IPS DF 19.7 (cell line): ENCODE data around the gene MSMP.

Source experiments
- DNase-seq: peaks from one replicate; pipeline ENCODE4 v3.0.0-alpha.2; 2013; ENCODE audit warnings: low read depth, low spot score

Gene MSMP

GRCh38 chr9:35771534-35771933 is 17.5 kb upstream of the MSMP start:
- no peak for DNase-seq

- DNase-seq: no peak
Observed at GRCh38 chr9:35771075-35771433, 17.0 kb upstream of the MSMP start.

DNA sequence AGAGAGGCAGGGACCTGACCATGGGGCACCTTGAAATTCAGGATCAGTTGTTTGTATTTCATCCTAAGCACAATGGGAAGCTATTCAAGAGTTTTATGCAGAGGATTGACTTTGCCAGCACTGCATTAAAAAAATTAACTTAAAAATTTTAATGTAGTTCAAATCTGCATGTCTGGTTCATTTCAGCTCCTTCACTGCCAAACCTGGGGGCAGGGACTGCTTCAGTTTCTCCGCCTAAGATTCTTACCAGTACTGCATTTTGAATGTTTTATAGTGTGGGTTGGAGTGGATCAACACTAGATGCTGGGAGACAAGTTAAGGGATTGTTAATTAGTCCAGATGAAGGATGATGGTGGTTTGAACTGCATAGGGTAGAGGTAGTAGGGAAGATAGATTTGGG is 15.7 kb upstream of the MSMP start:
- no peak for DNase-seq

DNA sequence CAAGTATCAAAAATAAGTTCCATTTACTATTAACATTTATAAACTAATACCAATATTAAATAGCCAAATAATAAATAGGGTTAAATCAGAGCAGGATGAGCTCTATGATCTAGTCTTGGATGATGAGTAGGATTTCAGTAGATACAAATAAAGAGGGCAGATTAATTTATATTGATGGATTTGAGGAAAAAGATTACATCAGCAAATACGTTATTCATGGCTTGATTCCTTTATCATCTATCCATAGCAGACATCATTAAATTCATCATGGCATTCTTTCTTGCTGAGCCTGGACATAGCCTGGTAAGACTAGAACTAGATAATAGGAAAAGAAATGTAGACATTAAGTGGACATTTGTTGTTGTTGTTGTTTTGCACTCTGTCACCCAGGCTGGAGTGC is 13.4 kb upstream of the MSMP start:
- DNase-seq: no peak

DNA sequence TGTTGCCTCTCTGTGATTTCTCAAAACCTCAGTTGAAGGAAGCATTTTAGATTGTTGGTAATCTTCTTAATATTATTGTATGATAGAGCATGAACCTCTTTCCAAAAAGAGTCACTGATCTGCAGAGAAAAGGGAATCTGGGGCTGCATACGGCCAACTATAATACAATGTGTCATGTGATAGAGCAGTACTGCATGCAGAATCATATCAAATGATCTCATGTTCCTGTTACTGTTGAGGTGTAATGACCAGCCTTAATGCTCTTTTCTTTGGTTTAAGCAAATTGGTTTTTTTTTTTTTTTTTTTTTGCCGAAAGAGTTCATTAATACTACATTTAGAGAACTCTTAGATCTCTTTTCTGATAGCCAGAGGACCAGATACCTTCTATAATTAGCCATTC is 12.9 kb upstream of the MSMP start:
- DNase-seq: no peak

- no peak for DNase-seq
Observed at GRCh38 chr9:35763803-35764202, 9.7 kb upstream of the MSMP start.

- no peak for DNase-seq
Observed at GRCh38 chr9:35763181-35763580, 9.1 kb upstream of the MSMP start.

DNA sequence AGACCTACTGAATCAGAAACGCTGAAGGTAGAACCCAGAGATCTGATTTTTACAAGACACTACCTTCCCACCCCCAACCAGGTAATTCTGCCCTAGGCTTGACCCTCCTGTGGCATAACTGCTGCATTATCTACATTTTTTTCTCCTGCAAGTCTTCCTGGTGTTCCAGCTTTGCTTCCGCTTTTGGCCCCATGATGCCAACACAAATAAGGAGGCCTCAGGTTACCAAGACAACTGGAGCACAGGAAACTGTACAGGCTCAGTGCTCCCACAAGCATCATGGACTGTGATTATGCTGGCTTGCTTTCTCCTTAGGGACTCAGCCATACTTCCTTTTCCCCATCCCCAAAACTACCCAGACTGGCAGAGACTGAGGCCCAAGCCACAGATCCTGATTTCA is 6.6 kb upstream of the MSMP start:
- no peak for DNase-seq

DNA sequence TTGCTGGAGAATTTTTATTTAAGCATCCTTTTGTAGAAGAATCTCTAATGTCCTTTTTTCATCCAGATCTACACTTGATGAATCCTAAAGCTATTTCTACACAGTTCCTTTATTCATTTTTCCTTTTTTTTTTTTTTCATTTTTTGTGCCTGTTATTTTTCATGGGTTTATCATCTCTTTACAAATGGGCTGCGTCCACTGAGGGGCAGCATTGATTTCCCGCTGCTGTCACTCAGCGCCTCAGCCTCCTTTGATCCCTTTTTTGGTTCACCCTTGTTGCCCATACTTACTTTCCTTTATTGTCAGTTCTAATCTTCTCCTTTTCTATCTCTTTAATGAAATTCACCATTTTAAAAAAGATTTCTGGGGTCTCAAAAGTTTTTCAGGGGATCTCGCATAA is 5.7 kb upstream of the MSMP start:
- DNase-seq: no peak

- DNase-seq: no peak
Observed at GRCh38 chr9:35758475-35759050, 4.5 kb upstream of the MSMP start.

GRCh38 chr9:35757892-35758275 is 3.8 kb upstream of the MSMP start:
- DNase-seq: no peak

DNA sequence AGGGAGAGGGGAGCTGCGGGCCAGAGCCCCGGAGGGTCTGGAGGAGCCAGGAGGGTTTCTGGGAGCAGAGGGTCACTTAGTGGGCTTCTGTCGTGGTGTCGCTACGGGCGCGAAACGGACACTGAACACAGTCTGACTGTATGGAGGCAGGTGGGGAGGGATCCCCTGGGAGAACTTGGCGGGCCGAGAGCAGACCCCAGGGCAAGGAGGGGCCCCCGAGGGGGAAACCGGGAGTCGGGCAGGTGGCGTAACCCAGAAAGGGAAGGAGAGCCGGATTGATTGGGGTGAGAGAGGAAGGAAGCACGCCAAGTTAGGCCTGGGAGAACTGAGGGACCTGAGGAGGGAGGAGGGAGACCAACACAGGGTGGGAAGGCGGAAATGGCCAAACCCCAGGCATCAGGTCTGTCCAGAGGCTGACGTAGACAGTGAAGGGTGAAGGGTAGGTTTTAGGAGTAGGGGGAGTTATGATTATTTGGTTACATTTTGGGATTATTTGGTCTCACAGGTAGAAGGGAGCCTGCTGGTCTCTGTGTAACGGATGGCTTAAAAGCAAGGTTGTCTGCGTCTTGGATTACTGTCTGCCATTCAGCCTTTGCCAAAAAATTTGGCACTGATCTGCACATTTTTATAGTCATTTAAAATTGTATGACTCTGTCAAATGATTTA is 3.3 kb upstream of the MSMP start:
- DNase-seq: no peak

DNA sequence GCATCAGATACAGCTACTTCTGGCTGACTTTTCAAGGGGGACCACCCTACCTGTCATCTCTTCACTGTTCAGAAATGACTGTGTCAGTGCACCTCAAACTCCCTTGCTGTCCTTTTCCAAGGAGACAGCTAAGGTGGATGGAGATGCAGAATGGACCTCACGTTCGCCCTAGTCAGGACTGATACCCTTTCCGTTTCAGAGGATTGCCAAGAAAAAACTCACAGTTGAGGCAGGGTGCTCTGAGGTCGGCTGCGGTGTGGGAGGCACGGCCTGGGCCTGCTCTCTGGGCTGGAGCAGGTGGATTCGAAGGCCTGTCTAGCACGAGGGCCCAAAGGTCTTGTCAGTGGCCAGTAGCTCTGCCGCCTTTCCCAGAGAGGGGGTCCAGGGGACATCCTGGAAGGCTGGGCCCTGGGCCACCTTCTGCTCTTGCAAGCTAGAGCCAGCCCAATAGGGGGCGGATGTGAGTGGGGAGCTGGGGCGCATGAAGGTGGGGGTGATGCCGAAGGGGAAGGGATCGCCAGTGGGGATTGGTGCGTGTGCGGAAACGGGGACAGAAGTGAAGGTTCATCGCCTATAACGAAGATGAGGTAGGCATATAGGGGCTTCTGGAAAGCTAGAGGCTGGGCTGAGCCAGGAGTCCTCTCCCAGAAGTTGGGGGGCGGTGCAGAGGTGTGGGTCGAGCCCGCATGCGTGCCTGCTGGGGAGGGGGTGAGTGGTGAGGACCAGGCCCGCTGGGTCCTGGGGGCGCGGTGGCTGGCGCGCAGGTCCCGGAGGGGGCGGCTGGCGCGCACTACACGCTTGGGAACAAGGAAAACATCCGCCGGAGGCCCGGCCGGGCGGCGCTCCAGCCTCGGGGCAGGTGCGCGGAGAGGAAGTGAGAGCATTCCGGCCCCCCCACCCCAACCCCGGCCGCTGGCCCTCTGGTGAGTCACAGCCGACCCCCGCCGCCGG is 2.5 kb upstream of the MSMP start:
- DNase-seq: no peak

DNA sequence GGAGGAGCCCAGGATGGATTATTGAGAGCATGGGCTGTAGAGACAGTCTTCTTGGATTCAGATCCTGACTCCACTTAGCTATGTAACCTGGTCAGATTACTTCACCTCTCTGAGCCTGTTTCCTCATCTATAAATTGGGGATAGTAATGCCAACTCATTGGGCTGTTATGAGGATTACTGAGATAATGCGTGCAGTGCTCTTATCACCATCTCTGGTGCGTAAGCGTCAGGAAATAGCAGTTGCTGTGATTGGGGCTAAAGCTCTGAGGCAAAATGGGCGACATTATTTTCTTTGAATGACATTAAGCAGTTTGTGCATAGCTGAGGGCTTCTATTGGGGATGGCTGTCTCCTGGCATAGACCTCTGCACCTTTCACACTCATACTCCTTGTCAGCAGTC is 995 bp upstream of the MSMP start:
- DNase-seq: no peak

DNA sequence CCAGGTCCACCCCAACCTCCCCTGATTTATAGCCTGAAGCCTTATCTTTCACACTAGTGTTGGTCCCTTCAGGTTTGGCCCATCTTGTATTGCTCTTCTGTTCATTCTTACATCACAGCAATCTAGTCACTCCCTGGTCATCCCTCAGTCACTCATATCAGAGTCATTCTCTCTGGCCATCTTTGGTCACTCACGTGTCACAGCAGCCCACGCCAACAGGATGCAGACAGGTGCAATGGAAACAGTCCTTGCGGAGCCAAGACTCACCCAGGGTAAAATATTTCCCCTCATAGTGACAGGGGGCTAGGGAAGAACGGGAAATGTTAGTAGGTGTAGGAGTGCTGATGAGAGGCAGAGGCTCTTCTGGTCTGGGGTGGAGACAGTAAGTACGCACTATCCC is 610 bp downstream of the MSMP start:
- DNase-seq: no peak

DNA sequence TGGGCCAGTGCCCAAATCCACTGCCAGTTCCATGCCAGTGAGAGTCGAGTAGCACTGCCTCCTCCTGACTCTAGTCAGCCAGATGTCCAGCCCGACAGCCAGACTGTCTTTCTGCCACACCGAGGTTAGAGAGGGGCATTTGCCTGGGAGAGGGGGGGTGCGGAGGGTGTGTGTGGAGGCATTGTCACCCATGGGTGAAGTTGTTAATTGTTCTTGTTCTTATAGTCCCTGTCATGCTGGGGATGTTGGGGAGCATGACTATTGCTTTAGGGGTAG is 3.9 kb downstream of the MSMP start:
- no peak for DNase-seq

DNA sequence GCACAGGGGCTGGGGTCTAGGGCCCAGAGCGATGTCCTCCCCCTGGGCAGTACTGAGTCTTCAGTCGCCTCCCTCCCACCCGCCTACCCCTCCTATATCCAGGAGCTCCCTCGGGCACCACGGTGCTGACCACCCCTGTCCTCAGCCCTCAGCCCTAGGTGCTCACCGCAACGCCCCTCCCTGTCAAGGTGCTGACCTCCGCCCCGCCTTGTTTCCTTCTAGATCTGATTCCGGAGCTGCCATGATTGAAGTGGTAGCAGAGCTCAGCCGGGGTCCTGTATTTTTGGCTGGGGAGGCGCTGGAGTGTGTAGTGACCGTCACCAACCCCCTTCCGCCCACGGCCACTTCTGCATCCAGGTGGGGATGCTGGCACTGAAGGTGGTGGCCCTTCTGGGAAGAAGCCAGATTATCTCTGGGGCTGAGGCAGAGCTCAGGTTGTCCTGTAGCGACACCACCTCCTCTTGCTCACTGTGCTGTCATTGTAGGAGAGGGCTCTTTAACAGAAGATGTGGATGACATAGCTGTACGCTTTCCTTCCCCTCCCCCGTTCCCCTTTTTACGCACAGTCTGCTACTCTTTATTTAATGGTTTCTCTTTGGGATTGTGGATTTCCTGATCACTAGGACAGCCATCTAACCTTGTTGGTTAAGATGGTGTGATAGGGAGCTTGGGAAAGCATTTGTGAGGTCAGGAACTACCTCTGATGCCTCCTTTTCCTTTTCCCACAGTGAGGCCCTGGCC is 4.4 kb downstream of the MSMP start:
- DNase-seq: no peak

GRCh38 chr9:35748858-35749514 is 5.1 kb downstream of the MSMP start, which contains the start of the genes GBA2 and RGP1:
Gene GBA2, minus strand, starts transcription at chr9:35749228. Its CDS starts 524 bp downstream, at chr9:35748704.
Gene RGP1, plus strand, starts transcription at chr9:35749287. Its CDS starts 469 bp downstream, at chr9:35749756.
- no peak for DNase-seq

DNA sequence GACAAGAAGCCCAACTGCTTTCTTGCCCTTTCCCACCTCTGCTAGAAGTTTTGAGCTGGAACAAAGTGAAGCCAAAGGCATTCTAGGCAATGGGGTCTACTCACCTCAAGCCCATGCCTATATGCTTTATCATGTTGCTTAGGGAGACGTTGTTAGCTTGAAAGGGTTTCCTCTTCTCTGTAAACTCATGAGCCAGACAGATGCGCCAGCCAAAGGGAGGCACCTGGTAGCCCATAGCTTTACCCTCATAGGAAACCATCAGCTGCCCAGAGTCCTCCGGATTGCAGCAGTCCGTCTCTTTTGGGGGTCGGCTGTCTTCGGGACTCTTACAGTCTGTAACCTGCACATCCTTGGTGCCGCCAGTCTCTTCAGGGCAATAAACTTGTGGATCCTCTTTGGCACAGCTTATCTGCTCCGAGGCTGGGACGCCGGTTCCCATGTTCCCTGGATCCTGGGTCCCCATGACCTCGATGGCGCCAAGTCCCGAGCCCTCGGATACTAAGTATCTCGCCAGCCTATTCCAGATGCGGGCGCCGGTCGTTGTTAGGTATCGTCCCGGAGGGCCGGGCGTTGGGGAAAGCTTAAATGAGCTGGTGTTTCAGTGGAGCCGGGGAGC is 5.7 kb downstream of the MSMP start:
- no peak for DNase-seq

GRCh38 chr9:35746583-35746982 is 7.5 kb downstream of the MSMP start:
- DNase-seq: no peak

GRCh38 chr9:35745569-35745968 is 8.5 kb downstream of the MSMP start:
- DNase-seq: no peak
